ES-I3 (cell line): ENCODE data around the gene PPM1K.

Source experiments
- H3K36me3 ChIP-seq: 2 replicates; pipeline ENCODE4 v1.6.1; 2013; ENCODE audit warnings: mild to moderate bottlenecking, low read length, control low read depth, moderate library complexity; ENCODE audit not compliant: insufficient read depth
- H3K4me1 ChIP-seq: 2 replicates; pipeline ENCODE4 v1.6.1; 2013; ENCODE audit warnings: mild to moderate bottlenecking, control low read depth, low read length; ENCODE audit not compliant: insufficient read depth
- H3K9ac ChIP-seq: 2 replicates; pipeline ENCODE4 v1.6.1; 2013; ENCODE audit warnings: low read depth, mild to moderate bottlenecking, low read length, moderate library complexity
- H3K9me3 ChIP-seq: 2 replicates; pipeline ENCODE4 v1.6.1; 2013; ENCODE audit warnings: mild to moderate bottlenecking, low read length, moderate library complexity; ENCODE audit not compliant: control insufficient read depth, insufficient read depth

PPM1K gene

GRCh38 chr4:88247148-88247547, 37.2 kb downstream of the PPM1K start:
- Histone ChIP-seq H3K36me3 (no peaks in the 10 kb centered on the region), H3K9ac (no peak overlapping the region)

GRCh38 chr4:88246600-88246999, 37.8 kb downstream of the PPM1K start:
- H3K36me3 ChIP-seq, result no peaks in the 10 kb centered on the region
- 0 out of 2 replicates have a peak, but pooled peaks cover 4% of the 10 kb centered on the region for H3K4me1 ChIP-seq
- no peak overlapping the region for H3K9ac ChIP-seq
- H3K9me3 ChIP-seq, result no peaks in the 10 kb centered on the region

More at GRCh38 chr4:88247148-88247547, 37.2 kb downstream of the PPM1K start:
- Histone ChIP-seq H3K9me3 (no peaks in the 10 kb centered on the region), H3K4me1 (0 out of 2 replicates have a peak, but pooled peaks cover 4% of the 10 kb centered on the region)

GRCh38 chr4:88244816-88245579, 39.4 kb downstream of the PPM1K start:
- Histone ChIP-seq H3K9me3 (no peaks in the 10 kb centered on the region), H3K9ac (no peak overlapping the region), H3K4me1 (0 out of 2 replicates have a peak, but pooled peaks cover 4% of the 10 kb centered on the region), H3K36me3 (no peaks in the 10 kb centered on the region)

- Histone ChIP-seq H3K36me3 (no peaks in the 10 kb centered on the region), H3K9me3 (no peaks in the 10 kb centered on the region), H3K9ac (no peak overlapping the region), H3K4me1 (0 out of 2 replicates have a peak, but pooled peaks cover 4% of the 10 kb centered on the region)
Observed at GRCh38 chr4:88244056-88244455, 40.3 kb downstream of the PPM1K start.

GRCh38 chr4:88242144-88242543, 42.2 kb downstream of the PPM1K start:
- H3K4me1 ChIP-seq, result 0 out of 2 replicates have a peak, but pooled peaks cover 4% of the 10 kb centered on the region
- H3K9me3 ChIP-seq, result no peaks in the 10 kb centered on the region
- no peak overlapping the region for H3K9ac ChIP-seq
- H3K36me3 ChIP-seq, result no peaks in the 10 kb centered on the region

GRCh38 chr4:88240297-88240714, 44.1 kb downstream of the PPM1K start:
- no peaks in the 10 kb centered on the region for H3K9me3 ChIP-seq
- 0 out of 2 replicates have a peak, but pooled peaks cover 4% of the 10 kb centered on the region for H3K4me1 ChIP-seq
- no peak overlapping the region for H3K9ac ChIP-seq
- no peaks in the 10 kb centered on the region for H3K36me3 ChIP-seq

GRCh38 chr4:88230969-88231771, 53.2 kb downstream of the PPM1K start:
- Histone ChIP-seq H3K4me1 (no peaks in the 10 kb centered on the region), H3K36me3 (no peaks in the 10 kb centered on the region), H3K9me3 (no peaks in the 10 kb centered on the region), H3K9ac (no peak overlapping the region)

GRCh38 chr4:88230461-88230891, 53.9 kb downstream of the PPM1K start:
- Histone ChIP-seq H3K36me3 (no peaks in the 10 kb centered on the region), H3K9ac (no peak overlapping the region), H3K4me1 (no peaks in the 10 kb centered on the region), H3K9me3 (no peaks in the 10 kb centered on the region)

GRCh38 chr4:88227734-88228133, 56.6 kb downstream of the PPM1K start:
- Histone ChIP-seq H3K4me1 (no peaks in the 10 kb centered on the region), H3K9me3 (no peaks in the 10 kb centered on the region), H3K36me3 (no peaks in the 10 kb centered on the region), H3K9ac (no peak overlapping the region)

GRCh38 chr4:88226143-88226542, 58.2 kb downstream of the PPM1K start:
- no peaks in the 10 kb centered on the region for H3K36me3 ChIP-seq
- 0 out of 2 replicates have a peak, but pooled peaks cover 4% of the 10 kb centered on the region for H3K9me3 ChIP-seq
- H3K9ac ChIP-seq, result no peak overlapping the region
- no peaks in the 10 kb centered on the region for H3K4me1 ChIP-seq

- H3K36me3 ChIP-seq, result no peaks in the 10 kb centered on the region
Observed at GRCh38 chr4:88225232-88226105, 58.9 kb downstream of the PPM1K start.

GRCh38 chr4:88223516-88223915, 60.8 kb downstream of the PPM1K start:
- Histone ChIP-seq H3K4me1 (no peaks in the 10 kb centered on the region), H3K9me3 (0 out of 2 replicates have a peak, but pooled peaks cover 4% of the 10 kb centered on the region), H3K36me3 (no peaks in the 10 kb centered on the region), H3K9ac (no peak overlapping the region)

More at GRCh38 chr4:88225232-88226105, 58.9 kb downstream of the PPM1K start:
- H3K9ac ChIP-seq, result no peak overlapping the region
- no peaks in the 10 kb centered on the region for H3K4me1 ChIP-seq
- H3K9me3 ChIP-seq, result 0 out of 2 replicates have a peak, but pooled peaks cover 4% of the 10 kb centered on the region

- Histone ChIP-seq H3K9ac (no peak overlapping the region), H3K9me3 (0 out of 2 replicates have a peak, but pooled peaks cover 4% of the 10 kb centered on the region), H3K4me1 (no peaks in the 10 kb centered on the region), H3K36me3 (no peaks in the 10 kb centered on the region)
Observed at GRCh38 chr4:88219099-88219498, 65.3 kb downstream of the PPM1K start.

GRCh38 chr4:88217169-88217568, 67.2 kb downstream of the PPM1K start:
- no peaks in the 10 kb centered on the region for H3K4me1 ChIP-seq
- no peak overlapping the region for H3K9ac ChIP-seq
- H3K36me3 ChIP-seq, result no peaks in the 10 kb centered on the region
- 0 out of 2 replicates have a peak, but pooled peaks cover 3% of the 10 kb centered on the region for H3K9me3 ChIP-seq
